Measurements from ENCODE around the gene TMBIM6.
"Not testable (repeated sequence)": the region's sequence is repeated elsewhere in the genome, so short reads cannot be mapped to it uniquely, and the experiment has no call there.

Gene TMBIM6

DNA sequence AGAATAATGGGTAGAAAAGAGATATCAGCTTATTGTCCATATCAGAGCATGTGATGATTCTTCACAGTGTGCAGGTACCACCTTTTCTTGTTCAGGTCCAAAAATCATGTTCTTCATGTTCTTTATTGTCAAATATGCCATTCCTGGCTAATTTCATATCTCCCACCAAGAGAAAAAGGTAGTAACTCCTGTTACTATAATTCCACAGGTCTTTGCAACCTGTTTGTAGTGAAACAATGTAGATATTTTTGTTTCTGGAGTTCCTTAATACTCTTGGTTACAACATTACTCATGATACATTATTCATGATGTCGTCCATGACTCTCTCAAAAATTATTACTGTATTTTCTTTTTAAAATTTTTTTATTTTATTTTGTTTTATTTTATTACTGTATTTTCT, 11.3 kb upstream of the TMBIM6 start:
- no peak for DNase-seq (ENCODE audit: low spot score)

DNA sequence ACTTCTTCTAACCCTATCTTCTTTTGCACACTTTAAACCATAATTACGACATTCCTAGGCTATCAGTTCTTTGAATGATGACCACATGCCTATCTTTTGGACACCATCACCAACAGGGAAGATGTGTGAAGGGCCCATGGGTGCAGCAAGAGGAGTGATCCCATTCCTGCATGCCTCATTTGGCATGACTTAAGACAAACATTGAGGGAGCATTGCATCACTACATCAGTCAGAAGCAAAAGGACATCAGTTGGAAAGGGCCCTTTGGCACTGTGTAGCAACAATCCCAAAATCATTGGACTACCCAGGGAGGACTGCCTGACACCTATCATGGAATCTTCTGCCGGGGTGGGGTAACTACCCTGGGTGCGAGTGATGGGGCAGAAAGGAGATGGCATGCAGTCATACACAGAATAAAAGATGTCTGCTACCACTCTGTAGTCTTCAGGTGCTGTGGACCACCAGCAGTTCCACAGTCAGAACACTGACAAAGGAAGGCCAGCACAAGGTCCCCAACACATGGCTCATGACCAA, 10.7 kb upstream of the TMBIM6 start:
- DNase-seq (ENCODE audit: low spot score) = no peak

DNA sequence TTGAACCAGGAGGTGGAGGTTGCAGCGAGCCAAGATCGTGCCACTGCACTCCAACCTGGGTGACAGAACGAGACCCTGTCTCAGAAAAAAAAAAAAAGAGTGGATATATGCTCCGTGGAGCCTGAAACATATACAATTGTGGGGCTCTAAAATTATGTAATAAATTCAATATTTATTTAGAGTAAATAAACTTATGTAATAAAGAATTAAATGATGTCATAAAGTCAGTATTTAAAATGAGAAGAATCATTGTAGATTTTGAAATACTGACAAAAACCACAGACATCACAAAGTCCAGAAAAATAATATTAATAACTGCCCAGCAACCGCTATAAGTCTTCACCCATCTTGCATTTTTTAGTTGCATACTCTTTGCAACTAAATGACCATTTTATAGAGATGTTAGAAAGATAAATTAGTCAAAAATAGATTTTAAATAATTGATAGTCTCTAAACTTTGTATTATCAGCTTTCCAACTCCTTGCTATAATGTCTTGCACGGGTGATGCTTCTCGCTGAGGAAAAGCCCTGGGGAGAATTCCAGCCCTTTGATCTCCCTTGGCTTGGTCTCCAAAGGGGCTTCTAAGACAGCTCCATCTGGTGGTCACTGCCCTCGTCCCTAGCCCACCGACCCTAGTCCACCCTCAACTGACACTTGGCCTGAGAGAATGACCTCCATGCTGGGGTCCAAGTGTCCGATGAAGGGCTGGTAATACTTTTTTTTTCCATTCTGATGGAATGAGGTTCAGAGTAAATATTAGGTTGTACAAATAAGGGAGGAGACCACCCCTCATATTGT, 7.9 kb upstream of the TMBIM6 start:
- DNase-seq (ENCODE audit: low spot score) = no peak

DNA sequence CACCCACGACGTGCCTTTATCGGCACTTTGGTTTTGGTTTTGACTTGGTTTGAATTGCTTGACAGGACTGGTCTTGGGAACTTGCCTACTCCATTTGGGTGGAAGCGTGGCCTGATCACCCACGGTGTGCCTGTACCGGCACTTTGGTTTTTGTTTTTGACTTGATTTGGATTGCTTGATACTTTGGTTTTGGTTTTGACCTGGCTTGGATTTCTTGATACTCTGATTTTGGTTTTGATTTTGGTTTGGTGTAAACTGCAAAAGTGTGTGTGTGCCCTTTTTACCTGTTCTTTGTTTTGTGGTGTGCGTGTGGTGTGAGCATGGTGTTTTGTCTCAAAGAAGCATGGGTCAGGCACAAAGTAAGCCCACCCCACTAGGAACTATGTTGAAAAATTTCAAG, 6.5 kb upstream of the TMBIM6 start:
- not testable (repeated sequence) for DNase-seq (ENCODE audit: low spot score)

DNA sequence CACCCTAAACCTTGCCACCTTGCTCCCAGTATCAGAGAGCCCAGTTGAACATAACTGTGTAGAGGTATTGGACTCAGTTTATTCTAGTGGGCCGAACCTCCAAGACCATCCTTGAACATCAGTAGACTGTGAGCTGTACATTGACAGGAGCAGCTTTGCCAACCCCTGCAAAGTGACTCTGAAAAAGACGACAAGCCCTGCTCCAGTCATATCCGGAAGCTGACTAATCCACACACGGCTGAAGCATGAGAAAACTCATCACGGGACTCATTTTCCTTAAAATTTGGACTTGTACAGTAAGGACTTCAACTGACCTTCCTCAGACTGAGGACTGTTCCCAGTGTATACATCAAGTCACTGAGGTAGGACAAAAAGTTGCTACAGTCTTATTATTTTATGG, 2.6 kb upstream of the TMBIM6 start:
- DNase-seq (ENCODE audit: low spot score) = not testable (repeated sequence)

DNA sequence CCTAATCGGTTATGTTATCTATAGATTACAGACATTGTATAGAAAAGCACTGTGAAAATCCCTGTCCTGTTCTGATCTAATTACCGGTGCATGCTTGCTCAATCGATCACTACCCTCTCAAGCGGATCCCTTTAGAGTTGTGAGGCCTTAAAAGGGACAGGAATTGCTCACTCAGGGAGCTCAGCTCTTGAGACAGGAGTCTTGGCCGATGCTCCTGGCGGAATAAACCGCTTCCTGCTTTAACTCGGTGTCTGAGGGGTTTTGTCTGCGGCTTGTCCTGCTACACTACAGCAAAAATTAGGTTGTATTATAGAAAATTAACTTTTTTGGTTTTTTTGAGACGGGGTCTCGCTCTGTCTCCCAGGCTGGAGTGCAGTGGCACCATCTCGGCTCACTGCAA, 1.1 kb upstream of the TMBIM6 start:
- DNase-seq (ENCODE audit: low spot score) = not testable (repeated sequence)

DNA sequence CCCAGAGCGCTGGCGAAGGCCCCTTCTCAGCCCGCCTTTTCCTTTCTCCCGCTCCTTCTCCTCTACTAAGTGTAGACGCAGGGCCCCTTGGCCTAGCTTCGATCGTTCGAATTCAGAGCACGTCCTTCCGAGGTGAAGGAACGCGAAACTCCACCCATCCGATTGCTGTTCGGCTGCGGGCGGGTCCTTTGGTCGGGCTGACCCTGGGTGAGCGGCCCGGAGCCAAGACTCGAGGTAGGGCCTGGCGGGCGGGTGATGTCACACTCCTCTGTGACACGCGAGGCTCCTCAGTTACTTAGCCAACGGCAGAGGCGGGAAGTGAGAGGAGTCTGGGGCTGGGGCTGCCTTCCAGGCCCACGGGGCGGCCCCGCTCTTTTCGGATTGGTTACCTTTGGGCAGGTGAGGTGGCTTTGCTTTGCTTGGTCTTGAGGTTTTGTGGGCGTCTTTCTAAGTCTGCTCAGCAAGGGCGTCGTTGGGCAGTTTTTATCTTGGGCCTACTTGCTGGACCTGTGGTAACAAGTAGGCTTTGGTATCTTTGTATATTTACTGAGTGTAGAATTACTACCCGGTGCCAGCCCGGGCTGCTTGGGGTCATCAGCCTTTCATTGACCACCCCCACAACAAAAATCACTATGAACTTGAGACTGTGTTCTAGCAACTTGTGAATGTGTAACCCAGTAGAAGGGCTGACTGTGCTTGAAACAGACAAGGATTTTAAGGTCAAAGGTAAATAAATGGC, 694 bp downstream of the TMBIM6 start:
- DNase-seq (ENCODE audit: low spot score) = peak; percentile 92

DNA sequence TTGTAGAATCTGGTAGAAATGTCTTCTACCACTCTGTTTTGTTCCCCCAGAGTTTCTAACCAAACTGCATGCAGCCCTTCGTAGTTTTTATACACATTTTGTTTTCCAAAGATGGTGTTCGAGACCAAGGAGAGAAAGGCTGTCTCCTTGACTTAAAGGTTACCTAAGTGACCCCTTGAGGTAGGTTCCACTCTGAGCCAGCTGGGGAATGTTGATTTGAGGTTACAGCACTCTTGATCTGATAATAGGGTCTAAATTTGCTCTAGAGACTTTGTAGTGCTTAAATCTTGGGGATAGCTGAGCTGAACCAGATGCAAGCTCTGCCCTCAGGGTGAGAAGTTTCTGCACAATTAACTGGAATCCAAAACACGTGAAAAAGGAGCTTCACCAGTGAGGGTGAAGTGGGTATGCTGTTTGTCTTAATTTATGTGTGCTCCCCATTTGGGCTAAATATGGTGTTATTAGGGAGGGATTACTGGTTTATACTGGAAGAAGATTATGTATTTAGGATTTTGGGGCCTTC, 3.1 kb downstream of the TMBIM6 start:
- DNase-seq (ENCODE audit: low spot score) = no peak

DNA sequence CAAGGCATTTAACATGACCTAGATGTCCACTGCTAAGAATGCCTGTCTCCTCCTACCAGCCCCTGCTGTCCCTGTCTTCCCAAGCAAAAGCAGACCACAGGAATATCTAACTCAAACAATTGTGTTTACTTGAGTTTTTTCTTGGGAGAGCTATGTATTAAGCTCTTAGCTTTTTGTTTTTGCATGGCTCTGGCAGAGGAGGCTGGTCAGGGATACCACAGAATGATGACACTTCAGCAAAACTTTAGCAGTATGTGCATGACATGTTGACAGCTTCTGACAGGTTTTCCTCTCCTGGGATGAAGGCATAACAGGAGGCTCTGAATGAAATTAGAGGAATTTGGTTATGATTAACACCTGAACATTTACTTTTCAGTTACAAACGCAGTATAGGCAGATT, 6.9 kb downstream of the TMBIM6 start:
- peak; percentile 31 for DNase-seq (ENCODE audit: low spot score)

DNA sequence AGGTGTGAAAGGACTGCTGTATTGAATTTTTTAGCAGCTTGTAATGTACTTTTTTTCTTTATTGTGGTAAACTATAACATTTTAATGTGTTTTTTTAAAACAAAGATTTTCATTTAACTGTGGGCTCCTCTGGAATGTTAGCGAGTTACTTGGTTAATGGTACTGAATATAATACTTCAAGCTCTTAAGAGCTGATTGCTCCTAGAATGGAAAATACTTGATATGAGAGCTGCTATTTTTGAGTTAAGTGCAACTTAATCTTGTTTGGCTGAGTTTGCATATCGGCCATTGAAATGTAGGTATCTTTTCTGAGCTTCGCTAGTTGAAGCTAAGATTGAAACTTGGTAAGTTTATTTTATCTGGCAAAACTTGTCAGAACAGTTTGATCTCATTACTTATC, 7.4 kb downstream of the TMBIM6 start:
- DNase-seq (ENCODE audit: low spot score) = no peak

DNA sequence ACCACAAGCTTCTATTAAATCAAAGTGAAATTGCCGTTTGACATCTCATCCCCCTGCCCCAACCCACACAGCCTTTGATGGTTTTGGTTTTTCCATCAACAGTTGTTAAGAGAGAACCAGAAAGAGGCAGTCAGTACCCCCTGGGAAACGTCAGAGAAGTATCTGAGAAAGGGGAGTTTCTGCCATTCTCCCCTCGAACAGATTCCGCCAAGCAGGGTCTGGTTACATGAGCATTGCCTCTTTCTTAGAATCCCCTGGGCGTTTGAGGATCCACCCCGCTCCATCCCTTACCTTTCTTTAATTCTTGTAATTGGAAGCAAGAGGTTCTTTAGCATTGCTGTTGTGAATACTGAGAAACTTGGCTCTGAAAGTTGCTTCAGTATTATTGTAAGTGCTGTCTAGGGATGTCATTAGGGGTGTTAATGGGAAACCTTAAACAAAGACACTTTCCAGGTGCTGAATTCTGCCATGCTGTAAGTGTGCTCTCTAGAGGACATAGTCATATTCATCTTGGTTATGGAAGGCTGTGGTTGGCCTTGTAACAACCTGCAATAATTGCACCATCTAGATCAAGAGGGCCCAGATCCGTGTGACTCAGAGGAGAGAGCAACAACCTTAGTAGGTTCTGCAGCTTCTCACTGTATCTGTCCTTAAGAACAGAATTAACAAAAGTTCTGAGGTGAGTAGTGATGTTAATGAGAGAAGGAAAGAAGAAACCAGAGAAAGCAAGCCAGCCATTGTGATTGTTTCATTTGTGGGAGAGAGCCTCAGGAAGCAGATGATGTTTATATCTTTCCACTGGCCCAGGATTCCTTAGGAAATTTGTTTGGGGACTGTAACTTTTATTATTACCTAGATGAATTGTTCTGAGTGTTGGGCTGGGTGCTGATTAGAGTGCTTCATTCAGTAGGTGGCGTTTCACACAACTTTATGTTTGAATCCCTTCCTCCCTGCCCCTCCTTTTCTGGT, 9.0 kb downstream of the TMBIM6 start:
- peak; percentile 57 for DNase-seq (ENCODE audit: low spot score)

DNA sequence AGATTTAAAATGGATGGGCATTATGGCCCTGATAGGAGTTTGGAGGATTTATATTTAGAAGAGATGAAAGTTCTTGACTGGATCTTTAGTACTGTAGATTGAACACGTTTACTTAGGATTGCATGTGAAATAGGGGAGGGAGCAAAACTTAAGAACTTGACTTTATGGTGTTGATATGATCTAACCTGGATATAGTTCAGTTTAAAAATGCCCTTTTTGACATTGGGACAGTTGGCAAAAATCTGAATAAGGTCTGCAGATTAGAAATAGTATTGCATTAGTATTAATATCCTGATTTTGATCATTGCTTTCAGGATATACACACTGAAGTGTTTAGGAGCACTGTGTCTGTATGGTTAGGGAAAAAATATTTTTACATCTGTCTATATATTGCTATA, 9.6 kb downstream of the TMBIM6 start:
- no peak for DNase-seq (ENCODE audit: low spot score)

DNA sequence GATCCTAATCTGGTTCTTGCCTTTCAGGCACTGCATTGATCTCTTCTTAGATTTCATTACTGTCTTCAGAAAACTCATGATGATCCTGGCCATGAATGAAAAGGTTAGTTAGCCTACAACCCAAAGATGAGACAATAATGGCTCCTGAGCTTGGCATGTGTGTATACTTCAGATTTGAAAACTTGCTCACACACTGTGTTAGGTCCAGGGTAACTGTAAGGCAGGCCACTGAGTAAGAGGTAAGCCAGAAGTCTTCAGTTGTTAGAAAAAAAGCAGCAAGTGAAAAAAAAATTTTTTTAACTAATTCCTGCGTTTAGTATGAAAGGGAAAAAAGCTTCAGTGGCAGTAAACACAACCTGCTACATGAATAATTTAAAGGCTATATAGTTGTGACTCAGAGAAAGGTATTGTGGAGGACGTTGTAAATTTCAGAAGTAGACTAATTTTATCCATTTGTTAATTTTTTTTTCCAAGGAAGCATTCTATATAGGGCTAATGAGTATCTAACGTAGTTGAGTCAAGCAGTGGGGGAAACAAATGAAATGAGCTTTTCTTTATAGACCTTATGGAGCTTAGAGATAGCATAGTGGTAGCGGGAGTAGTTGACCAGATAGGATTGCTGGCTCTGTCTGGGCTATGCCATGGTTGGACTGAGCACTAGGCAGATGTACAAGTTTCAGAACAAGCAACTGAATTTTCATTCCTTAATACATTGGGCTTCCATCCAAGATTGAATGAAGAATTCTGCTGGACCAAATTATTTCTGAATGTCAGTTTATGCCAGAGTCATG, 20.5 kb downstream of the TMBIM6 start:
- no peak for DNase-seq (ENCODE audit: low spot score)

DNA sequence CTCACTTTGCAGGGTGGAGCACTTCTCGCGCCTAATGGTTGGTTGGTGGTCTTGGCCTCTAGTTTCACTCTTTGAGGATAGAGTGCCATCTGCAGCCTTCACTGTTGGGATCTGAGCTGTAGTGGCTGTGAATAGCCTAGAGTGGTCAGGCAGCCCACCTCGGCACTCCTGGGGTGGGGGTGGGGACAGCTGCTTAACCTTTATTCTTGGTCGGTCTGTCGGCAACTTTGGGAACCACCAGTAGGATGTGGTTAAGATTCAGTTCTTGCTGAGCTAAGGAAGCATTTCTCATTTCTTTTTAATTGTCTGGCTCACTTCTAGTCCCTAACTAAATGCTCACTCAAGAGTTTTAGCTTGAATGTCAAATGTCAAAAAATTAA, 21.1 kb downstream of the TMBIM6 start:
- DNase-seq (ENCODE audit: low spot score) = no peak

DNA sequence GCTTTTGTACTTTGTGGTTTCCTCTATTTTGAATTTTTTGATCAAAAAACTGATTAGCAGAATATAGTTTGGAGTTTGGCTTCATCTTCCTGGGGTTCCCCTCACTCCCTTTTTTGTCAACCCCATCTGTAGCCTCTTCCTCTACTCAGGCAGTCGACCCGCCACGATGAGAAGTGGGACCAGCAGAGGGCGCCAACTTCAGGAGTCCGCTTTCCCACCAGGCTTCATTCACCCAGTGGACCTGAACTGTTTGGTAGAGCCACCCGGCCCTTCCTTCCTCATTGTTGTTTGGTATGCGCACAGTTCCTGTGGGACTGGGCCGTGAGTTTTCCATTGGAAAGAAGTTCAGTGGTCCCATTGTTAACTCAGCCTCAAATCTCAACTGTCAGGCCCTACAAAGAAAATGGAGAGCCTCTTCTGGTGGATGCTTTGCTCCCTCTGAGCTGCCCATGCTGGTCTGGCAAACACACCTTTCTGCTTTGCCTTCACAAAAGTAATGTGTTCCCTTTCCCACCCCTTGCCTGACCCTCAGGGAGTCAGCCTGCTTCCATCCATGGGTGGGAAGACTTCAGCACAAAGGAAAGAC, 21.7 kb downstream of the TMBIM6 start:
- peak; percentile 41 for DNase-seq (ENCODE audit: low spot score)

DNA sequence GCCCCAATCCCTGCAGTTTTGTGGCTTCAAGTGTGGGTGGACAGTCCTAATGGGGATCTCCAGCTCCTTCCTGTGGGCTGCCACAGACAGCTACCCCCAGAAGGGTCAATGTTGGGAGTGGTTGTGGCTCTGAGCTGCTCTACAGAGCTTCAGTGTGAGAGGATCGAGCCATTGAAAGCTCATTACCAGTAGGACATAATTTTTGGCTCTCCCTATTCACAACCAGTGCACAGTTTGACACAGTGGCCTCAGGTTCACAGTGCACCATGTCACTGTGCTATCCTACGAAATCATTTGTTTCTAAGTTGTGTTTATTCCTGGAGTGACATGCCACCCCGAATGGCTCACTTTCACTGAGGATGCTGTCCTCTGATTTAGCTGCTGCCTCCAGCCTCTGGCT, 22.8 kb downstream of the TMBIM6 start:
- no peak for DNase-seq (ENCODE audit: low spot score)

DNA sequence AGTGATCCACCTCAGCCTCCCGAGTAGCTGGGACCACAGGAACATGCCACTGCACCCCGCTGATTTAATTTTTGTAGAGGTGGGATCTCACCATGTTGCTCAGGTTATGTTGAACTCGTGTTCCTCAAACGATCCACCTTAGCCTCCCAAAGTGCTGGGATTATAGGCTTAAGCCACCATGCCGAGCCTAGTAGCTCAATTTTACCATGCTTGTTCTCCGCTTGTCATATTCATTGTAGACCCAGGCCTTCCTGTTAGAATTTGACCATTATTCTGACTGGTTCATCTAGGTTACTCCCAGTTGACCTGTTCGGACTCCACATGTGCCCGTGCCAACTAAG, 24.7 kb downstream of the TMBIM6 start:
- DNase-seq (ENCODE audit: low spot score) = no peak

DNA sequence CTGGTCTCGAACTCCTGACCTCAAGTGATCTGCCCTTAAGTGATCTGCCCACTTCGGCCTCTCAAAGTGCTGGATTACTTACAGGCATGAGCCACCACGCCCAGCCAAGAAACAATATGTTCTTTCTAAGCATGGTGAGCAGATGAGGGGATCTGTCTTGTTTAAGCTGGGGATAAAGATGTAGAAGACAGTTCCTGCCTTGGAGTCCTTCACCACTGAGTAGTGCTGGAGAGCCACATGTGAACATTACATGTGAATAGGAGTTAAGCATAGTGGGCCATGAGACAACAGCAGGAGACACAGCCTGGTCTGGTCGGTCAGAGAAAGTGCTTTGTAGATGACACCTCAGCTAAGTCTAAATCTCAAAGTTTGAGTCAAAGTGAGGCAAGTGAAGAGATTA, 26.0 kb downstream of the TMBIM6 start:
- no peak for DNase-seq (ENCODE audit: low spot score)

DNA sequence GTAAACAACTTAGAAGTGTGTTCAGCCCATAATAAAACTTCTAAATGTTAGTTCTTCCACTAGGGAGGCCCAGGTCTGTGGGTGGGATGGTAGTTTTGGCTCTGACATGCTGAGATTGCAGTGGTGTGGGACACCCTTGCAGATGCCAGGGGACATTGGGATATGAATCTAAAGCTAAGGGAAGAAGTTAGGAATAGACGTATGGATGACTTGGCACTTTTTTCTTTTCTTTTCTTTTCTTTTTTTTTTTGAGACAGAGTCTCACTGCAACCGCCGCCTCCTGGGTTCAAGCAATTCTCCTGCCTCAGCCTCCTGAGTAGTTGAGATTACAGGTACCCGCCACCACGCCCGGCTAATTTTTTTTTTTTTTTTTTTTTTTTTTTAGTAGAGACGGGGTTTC, 31.7 kb downstream of the TMBIM6 start:
- not testable (repeated sequence) for DNase-seq (ENCODE audit: low spot score)

DNA sequence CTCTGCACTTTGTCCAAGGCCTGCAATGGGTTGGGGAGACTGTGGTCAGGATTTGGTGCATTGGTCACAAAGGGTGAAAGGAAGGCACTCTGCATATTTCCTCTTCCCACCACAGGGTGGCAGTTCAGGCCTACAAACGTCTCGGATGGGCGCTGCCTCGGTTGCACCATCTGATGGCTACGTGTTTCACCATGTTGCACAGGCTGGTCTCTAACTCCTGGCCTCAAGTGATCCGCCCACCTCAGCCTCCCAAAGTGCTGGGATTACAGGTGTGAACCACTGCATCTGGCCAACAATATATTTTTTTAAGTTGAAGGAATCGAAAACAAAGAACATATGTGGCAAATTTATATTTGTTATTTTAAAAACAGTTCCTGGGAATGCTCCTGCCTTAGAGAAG, 35.1 kb downstream of the TMBIM6 start:
- DNase-seq (ENCODE audit: low spot score) = peak; percentile 86

DNA sequence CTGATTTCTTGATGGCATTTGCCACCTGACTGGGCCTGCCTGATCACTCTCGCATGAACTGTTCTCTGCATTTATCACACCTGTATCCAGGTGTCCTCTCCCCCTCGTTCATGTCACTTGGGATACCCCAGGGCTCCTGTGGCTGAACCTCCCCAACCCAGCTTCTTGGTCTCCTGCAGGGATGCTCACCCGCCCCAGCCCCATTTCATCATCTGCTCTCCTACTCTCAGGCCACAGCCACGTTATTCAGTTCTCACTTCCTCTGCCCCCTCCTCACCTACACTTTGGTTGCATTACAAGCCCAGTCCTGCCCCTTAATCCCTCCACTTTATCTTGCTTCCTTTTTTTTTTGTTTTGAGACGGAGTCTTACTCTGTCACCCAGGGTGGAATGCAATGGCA, 35.5 kb downstream of the TMBIM6 start:
- no peak for DNase-seq (ENCODE audit: low spot score)
